Liver (tissue), 3 donors: ENCODE measurements around the gene RERE.

ENCODE experiments used
- EGR1 ChIP-seq, 2 donors: IDR thresholded peaks; 2 replicates each; pipeline ENCODE4 v1.6.1; 2016 to 2018; ENCODE audit warnings: antibody characterized with exemption in 2 of 2, low read depth in 2 of 2
- GABPA ChIP-seq, 2 donors: IDR thresholded peaks in 1 of 2; conservative IDR thresholded peaks in 1 of 2; 2 replicates each; pipeline ENCODE4 v1.6.1; 2016; ENCODE audit warnings: antibody characterized with exemption in 2 of 2, mild to moderate bottlenecking in 1 of 2, moderate library complexity in 1 of 2
- NR2F2 ChIP-seq: IDR thresholded peaks from 2 replicates; pipeline ENCODE4 v1.6.1; 2016; ENCODE audit warnings: antibody characterized with exemption
- RAD21 ChIP-seq, 2 donors: IDR thresholded peaks; 2 replicates each; pipeline ENCODE4 v1.6.1; 2016; ENCODE audit warnings: antibody characterized with exemption in 2 of 2, mild to moderate bottlenecking in 2 of 2
- SP1 ChIP-seq: IDR thresholded peaks from 2 replicates; pipeline ENCODE4 v1.6.1; 2018; ENCODE audit warnings: antibody characterized with exemption, mild to moderate bottlenecking
- TAF1 ChIP-seq: conservative IDR thresholded peaks from 2 replicates; pipeline ENCODE4 v1.6.1; 2016; ENCODE audit warnings: antibody characterized with exemption, mild to moderate bottlenecking
- TF ChIP-seq, protein P1 (sequence below): fragments of 150-350 bp; IDR thresholded peaks from 2 replicates; pipeline ENCODE4 v1.5.1; 2017; ENCODE audit warnings: improper control_type of control experiment, low read depth, low read length; ENCODE audit not compliant: missing input control
- TF ChIP-seq, protein P2 (sequence below): IDR thresholded peaks from 2 replicates; pipeline ENCODE4 v1.6.1; 2016; ENCODE audit warnings: antibody characterized with exemption
- donor health status: healthy.
- donor health status: healthy.

DNA sequence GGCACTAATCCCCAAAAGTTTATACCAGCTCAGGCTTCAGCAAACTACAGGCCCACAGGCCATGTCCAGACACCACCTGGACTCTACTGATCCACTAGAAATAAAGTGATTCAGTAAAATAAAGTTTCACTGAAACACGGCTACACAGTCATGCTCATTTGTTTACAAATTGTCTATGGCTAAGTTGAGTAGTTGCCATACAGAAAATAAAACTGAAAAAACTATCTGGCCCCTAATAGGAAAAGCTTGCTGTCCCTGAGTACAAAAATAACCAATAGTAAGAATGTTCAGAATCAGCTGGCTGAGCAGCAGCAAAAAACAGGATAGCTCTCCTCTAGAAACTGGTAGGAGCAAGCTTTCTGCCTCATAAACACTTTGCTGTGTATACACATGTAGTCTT is 221.5 kb downstream of the RERE start:
- TF ChIP-seq, protein P1, sequence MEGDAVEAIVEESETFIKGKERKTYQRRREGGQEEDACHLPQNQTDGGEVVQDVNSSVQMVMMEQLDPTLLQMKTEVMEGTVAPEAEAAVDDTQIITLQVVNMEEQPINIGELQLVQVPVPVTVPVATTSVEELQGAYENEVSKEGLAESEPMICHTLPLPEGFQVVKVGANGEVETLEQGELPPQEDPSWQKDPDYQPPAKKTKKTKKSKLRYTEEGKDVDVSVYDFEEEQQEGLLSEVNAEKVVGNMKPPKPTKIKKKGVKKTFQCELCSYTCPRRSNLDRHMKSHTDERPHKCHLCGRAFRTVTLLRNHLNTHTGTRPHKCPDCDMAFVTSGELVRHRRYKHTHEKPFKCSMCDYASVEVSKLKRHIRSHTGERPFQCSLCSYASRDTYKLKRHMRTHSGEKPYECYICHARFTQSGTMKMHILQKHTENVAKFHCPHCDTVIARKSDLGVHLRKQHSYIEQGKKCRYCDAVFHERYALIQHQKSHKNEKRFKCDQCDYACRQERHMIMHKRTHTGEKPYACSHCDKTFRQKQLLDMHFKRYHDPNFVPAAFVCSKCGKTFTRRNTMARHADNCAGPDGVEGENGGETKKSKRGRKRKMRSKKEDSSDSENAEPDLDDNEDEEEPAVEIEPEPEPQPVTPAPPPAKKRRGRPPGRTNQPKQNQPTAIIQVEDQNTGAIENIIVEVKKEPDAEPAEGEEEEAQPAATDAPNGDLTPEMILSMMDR, result no peak
- TF ChIP-seq, protein P2, sequence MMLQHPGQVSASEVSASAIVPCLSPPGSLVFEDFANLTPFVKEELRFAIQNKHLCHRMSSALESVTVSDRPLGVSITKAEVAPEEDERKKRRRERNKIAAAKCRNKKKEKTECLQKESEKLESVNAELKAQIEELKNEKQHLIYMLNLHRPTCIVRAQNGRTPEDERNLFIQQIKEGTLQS, result no peak
- no peak for TF ChIP-seq NR2F2
- no peak for TF ChIP-seq GABPA (IDR thresholded peaks at IDR 0.05 in 1 of 2, conservative IDR thresholded peaks at IDR 0.05 in 1 of 2)
- TF ChIP-seq EGR1 (IDR thresholded peaks at IDR 0.05; ENCODE audit: low read depth in 2 of 2), result no peak
- TF ChIP-seq TAF1, result no peak
- no peak for TF ChIP-seq RAD21 (IDR thresholded peaks at IDR 0.05)
- no peak for TF ChIP-seq SP1
